H1 (cell line): Measurements from ENCODE around the gene NT5C1A. TPM values are rescaled to one million over a fixed set of nuclear protein-coding genes. Genes with fewer than 3 reads are reported as not detected.
A peak's percentile ranks its signal among the peaks of the same experiment; 100 is the strongest.

ENCODE experiments used
- CTCF ChIA-PET: fragments of 300-600 bp; sonication (Branson Sonifier 250); formaldehyde crosslinking; loops from one replicate; lab custom pipeline; 2021; ENCODE audit not compliant: partially characterized antibody; lab: Charles Lee
- POLR2A ChIA-PET: fragments of 300-600 bp; sonication (Branson Sonifier 250); formaldehyde crosslinking; loops from one replicate; lab custom pipeline; 2021; ENCODE audit warnings: inconsistent platforms; ENCODE audit not compliant: partially characterized antibody; lab: Charles Lee
- DNase-seq, 2 experiments: peaks; one replicate each; pipeline versions ENCODE4 v3.0.0 to v3.0.0-alpha.2; 2010 to 2022; ENCODE audit warnings: low spot score in 2 of 2, low read depth in 1 of 2, mixed read lengths in 1 of 2
- FAIRE-seq: peaks from 2 replicates; lab custom pipeline; 2011; peaks lifted over from hg19 to GRCh38; lab: Jason Lieb, UNC
- H2AFZ ChIP-seq: 2 replicates; pipeline ENCODE4 v1.8.1; 2012; ENCODE audit warnings: low read length, inconsistent platforms
- H2AK5ac ChIP-seq: 2 replicates; pipeline ENCODE4 v1.6.1; 2013; ENCODE audit warnings: low read depth, low read length
- H2BK120ac ChIP-seq: replicated peaks from 2 replicates; pipeline ENCODE3; 2013; ENCODE audit warnings: low read depth, low read length, inconsistent platforms
- H2BK12ac ChIP-seq: 2 replicates; pipeline ENCODE4 v1.6.1; 2013; ENCODE audit warnings: low read depth, low read length
- H2BK15ac ChIP-seq: 2 replicates; pipeline ENCODE4 v1.6.1; 2013; ENCODE audit warnings: low read length
- H2BK20ac ChIP-seq: 2 replicates; pipeline ENCODE4 v1.6.1; 2013; ENCODE audit warnings: low read length
- H2BK5ac ChIP-seq: 2 replicates; pipeline ENCODE4 v1.6.1; 2013; ENCODE audit warnings: low read depth, low read length
- H3K14ac ChIP-seq: 2 replicates; pipeline ENCODE4 v1.6.1; 2013; ENCODE audit warnings: inconsistent platforms; ENCODE audit not compliant: insufficient read length
- H3K18ac ChIP-seq: 2 replicates; pipeline ENCODE4 v1.6.1; 2013; ENCODE audit warnings: low read length; ENCODE audit errors: extremely low read depth
- H3K23ac ChIP-seq: 2 replicates; pipeline ENCODE4 v1.6.1; 2013; ENCODE audit warnings: inconsistent platforms; ENCODE audit not compliant: insufficient read length
- H3K23me2 ChIP-seq: 2 replicates; pipeline ENCODE4 v1.6.1; 2013; ENCODE audit warnings: low read depth, low read length
- H3K27ac ChIP-seq: 2 replicates; pipeline ENCODE4 v1.6.1; 2011; ENCODE audit warnings: low read depth, low read length, inconsistent platforms
- H3K27me3 ChIP-seq, 4 experiments: replicated peaks in 1 of 4; 1 replicate in 1 of 4; 2 replicates in 3 of 4; pipeline versions ENCODE4 v1.6.1 to v1.8.1; 2011 to 2013; ENCODE audit warnings: low read length in 3 of 4, mild to moderate bottlenecking in 3 of 4, inconsistent platforms in 2 of 4, mixed read lengths in 2 of 4, moderate library complexity in 1 of 4; ENCODE audit not compliant: control insufficient read depth in 3 of 4, insufficient read depth in 3 of 4; ENCODE audit errors: extremely low read depth in 1 of 4
- H3K36me3 ChIP-seq, 4 experiments: 2 replicates each; pipeline versions ENCODE4 v1.6.1 to v1.8.1; 2011 to 2013; ENCODE audit warnings: mild to moderate bottlenecking in 4 of 4, low read length in 3 of 4, moderate library complexity in 2 of 4, control low read depth in 1 of 4, inconsistent platforms in 1 of 4; ENCODE audit not compliant: insufficient read depth in 4 of 4, control insufficient read depth in 2 of 4
- H3K4ac ChIP-seq: replicated peaks from 2 replicates; pipeline ENCODE3; 2013; ENCODE audit warnings: low read length, low read depth, mixed read lengths, inconsistent platforms; ENCODE audit not compliant: insufficient read length
- H3K4me1 ChIP-seq, 4 experiments: replicated peaks in 1 of 4; 1 replicate in 1 of 4; 2 replicates in 3 of 4; pipeline versions ENCODE4 v1.6.1 to v1.8.1; 2011 to 2013; ENCODE audit warnings: low read length in 3 of 4, inconsistent platforms in 2 of 4, mixed read lengths in 1 of 4; ENCODE audit not compliant: insufficient read depth in 4 of 4, control insufficient read depth in 3 of 4
- H3K4me2 ChIP-seq, 2 experiments: 2 replicates each; pipeline versions ENCODE4 v1.6.1 to v1.8.1; 2011 to 2013; ENCODE audit warnings: low read depth in 2 of 2, low read length in 2 of 2, control low read depth in 1 of 2, inconsistent platforms in 1 of 2, mild to moderate bottlenecking in 1 of 2; ENCODE audit not compliant: insufficient read depth in 1 of 2
- H3K4me3 ChIP-seq, 4 experiments: fragments of 200-600, 300-600 bp in 1 of 4; sonication (generic), shearing (Covaris generic), sonication (Bioruptor Twin) in 1 of 4; 2 replicates each; pipeline versions ENCODE4 v1.5.1 to v1.8.1; 2011 to 2016; ENCODE audit warnings: low read length in 4 of 4, low read depth in 3 of 4, control low read depth in 2 of 4, inconsistent platforms in 2 of 4, mild to moderate bottlenecking in 2 of 4, mixed read lengths in 1 of 4, moderate library complexity in 1 of 4; ENCODE audit not compliant: insufficient read depth in 2 of 4; ENCODE audit errors: extremely low read depth in 1 of 4
- H3K56ac ChIP-seq: replicated peaks from 2 replicates; pipeline ENCODE3; 2013; ENCODE audit warnings: low read depth, mild to moderate bottlenecking, mixed read lengths, low read length, inconsistent platforms; ENCODE audit not compliant: insufficient read length
- H3K79me1 ChIP-seq: 2 replicates; pipeline ENCODE4 v1.6.1; 2013; ENCODE audit warnings: low read depth, low read length, control low read depth
- H3K79me2 ChIP-seq, 2 experiments: 2 replicates each; pipeline versions ENCODE4 v1.6.1 to v1.8.1; 2012 to 2013; ENCODE audit warnings: low read length in 2 of 2, mild to moderate bottlenecking in 2 of 2, inconsistent platforms in 1 of 2; ENCODE audit not compliant: insufficient read depth in 2 of 2, control insufficient read depth in 1 of 2
- H3K9ac ChIP-seq, 4 experiments: replicated peaks in 1 of 4; 1 replicate in 1 of 4; 2 replicates in 3 of 4; pipeline versions ENCODE4 v1.6.1 to v1.8.1; 2011 to 2013; ENCODE audit warnings: low read depth in 3 of 4, low read length in 3 of 4, control low read depth in 2 of 4, mild to moderate bottlenecking in 2 of 4, moderate library complexity in 2 of 4, inconsistent platforms in 1 of 4; ENCODE audit errors: extremely low read depth in 1 of 4
- H3K9me3 ChIP-seq, 2 experiments: 2 replicates each; pipeline versions ENCODE4 v1.6.1 to v1.8.1; 2012 to 2013; ENCODE audit warnings: mild to moderate bottlenecking in 2 of 2, moderate library complexity in 2 of 2, control low read depth in 1 of 2, inconsistent platforms in 1 of 2, low read depth in 1 of 2, low read length in 1 of 2, mixed read lengths in 1 of 2; ENCODE audit not compliant: insufficient read depth in 2 of 2
- H4K20me1 ChIP-seq, 2 experiments: replicated peaks in 1 of 2; 2 replicates each; pipeline versions ENCODE3 to v1.8.1; 2011 to 2013; ENCODE audit warnings: inconsistent platforms in 2 of 2, low read length in 2 of 2, mild to moderate bottlenecking in 1 of 2; ENCODE audit not compliant: insufficient read depth in 2 of 2, control insufficient read depth in 1 of 2
- H4K5ac ChIP-seq: 2 replicates; pipeline ENCODE4 v1.6.1; 2013; ENCODE audit warnings: low read length, low read depth, mixed read lengths, inconsistent platforms; ENCODE audit not compliant: insufficient read length
- H4K8ac ChIP-seq: 2 replicates; pipeline ENCODE4 v1.8.0; 2013; ENCODE audit warnings: mild to moderate bottlenecking, moderate library complexity, low read length, inconsistent platforms; ENCODE audit not compliant: insufficient read depth; ENCODE audit errors: extremely low read depth
- H4K91ac ChIP-seq: replicated peaks from 2 replicates; pipeline ENCODE3; 2013; ENCODE audit warnings: low read length, mixed read lengths, inconsistent platforms; ENCODE audit not compliant: insufficient read length
- RBBP5 ChIP-seq: IDR thresholded peaks from 2 replicates; pipeline ENCODE4 v1.7.1; 2012; ENCODE audit warnings: low read depth, mild to moderate bottlenecking, inconsistent platforms, low read length, moderate library complexity, borderline replicate concordance
- SIRT6 ChIP-seq: IDR thresholded peaks from one replicate; pipeline ENCODE4 v1.7.1; 2012; ENCODE audit warnings: low read length, inconsistent platforms
- SRF ChIP-seq: IDR thresholded peaks from 2 replicates; pipeline ENCODE4 v1.6.1; 2011; ENCODE audit warnings: mild to moderate bottlenecking, low read depth, low read length, moderate library complexity
- SUZ12 ChIP-seq: fragments of 200-600 bp; sonication (generic); IDR thresholded peaks from 2 replicates; pipeline ENCODE4 v1.6.1; 2012; ENCODE audit warnings: mild to moderate bottlenecking, inconsistent platforms, low read length, moderate library complexity, mixed read lengths
- USF2 ChIP-seq: IDR thresholded peaks from 2 replicates; pipeline ENCODE4 v1.6.1; 2011; ENCODE audit warnings: low read length, improper control_type of control experiment
- WGBS, 2 experiments: shearing (Covaris generic) in 1 of 2; methylation state at CpG; one replicate each; pipeline versions ENCODE4 v1.1.6 to v1.1.7; 2013 to 2015; ENCODE audit warnings: low lambda C conversion rate in 2 of 2, mixed read lengths in 2 of 2, inconsistent platforms in 1 of 2, low coverage in 1 of 2, missing lambda C conversion rate in 1 of 2; ENCODE audit not compliant: insufficient replicate concordance in 2 of 2, insufficient coverage in 1 of 2, insufficient read length in 1 of 2; ENCODE audit errors: extremely low coverage in 1 of 2, missing lambda C conversion rate in 1 of 2; 5-methylcytosine and 5-hydroxymethylcytosine counted together
- polyA plus RNA-seq, 7 experiments: library from polyadenylated mRNA; depleted of rRNA in 3 of 7; stranded (reverse) in 5 of 7; unstranded in 2 of 7; fragments of >200 nt in 5 of 7; fragments of 200-250 nt in 2 of 7; gene quantifications; 1 replicate in 5 of 7; 2 replicates in 1 of 7; 4 replicates in 1 of 7; pipeline versions ENCODE4 v1.2.1 to v1.2.3, GENCODE V29; 2011 to 2013; ENCODE audit warnings: missing spikeins in 2 of 7, mixed read lengths in 2 of 7
- total RNA-seq: library from RNA; stranded (reverse); fragmentation: NEBNext Ultra II Directional; extraction: Animal tissue kit (Norgen Biotek cat#: 25700); gene quantifications from 2 replicates; pipeline ENCODE4 v1.2.1, GENCODE V29; 2021

Gene NT5C1A
- total and polyA plus RNA-seq, 2 of the 8 experiments (the other 6 are each of a cell fraction or from before 2014, with no cell fraction given), result not detected

DNA sequence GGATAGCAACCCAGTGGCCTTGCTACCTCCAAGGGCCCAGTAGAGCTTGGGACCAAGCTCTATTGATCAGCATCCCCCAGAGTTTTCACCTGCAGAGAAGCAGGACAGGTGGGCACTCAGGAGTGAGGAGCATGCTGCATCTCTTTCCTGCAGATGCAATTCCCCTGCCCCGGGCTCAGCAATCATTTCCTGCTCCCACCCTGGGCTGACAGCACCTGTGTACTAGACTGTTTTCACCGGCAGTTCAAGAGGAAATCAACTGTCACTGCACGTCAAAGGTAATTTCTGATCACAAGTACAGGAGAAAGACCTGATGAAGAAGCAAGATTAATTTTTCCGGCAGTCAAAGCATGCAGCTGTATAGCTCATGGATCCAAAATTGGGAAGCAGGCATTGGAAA lies 8.8 kb upstream of the NT5C1A start:
- no peak overlapping the region for H3K4me3 ChIP-seq
- no peaks in the 10 kb centered on the region for H3K9me3 ChIP-seq
- POLR2A ChIA-PET, result interaction anchor here (0.7 to 1.3 kb wide), 3 partner anchors 10 to 13 kb away, joined by 3 to 4 read pairs (median 3); no protein-coding TSS in a partner anchor
- no peak overlapping the region for H3K27ac ChIP-seq
- 83% methylated on average over 4 of the region's 4 CpGs; no CpG with 5 or more reads in 1 of the 2 experiments for WGBS, 2 experiments
- no peaks in the 10 kb centered on the region for H3K79me1 ChIP-seq
- no peak overlapping the region for H3K4ac ChIP-seq
- no peak overlapping the region for H3K4me2 ChIP-seq
- H4K91ac ChIP-seq, result no peak overlapping the region
- H3K27me3 ChIP-seq, result peaks cover 53 to 90% (median 82%) of the 10 kb centered on the region in 4 experiments
- no peak overlapping the region for H2BK12ac ChIP-seq
- H3K36me3 ChIP-seq, result no peaks in the 10 kb centered on the region
- peaks cover 0 to 5% (median 1%) of the 10 kb centered on the region in 4 experiments; a peak in 2 of 7 replicates for H3K4me1 ChIP-seq
- no peak overlapping the region for H2BK5ac ChIP-seq
- H3K56ac ChIP-seq, result no peak overlapping the region
- H3K23me2 ChIP-seq, result no peaks in the 10 kb centered on the region; the same call in 1 of the 2 replicates
- H4K20me1 ChIP-seq, result peaks cover 0 to 4% of the 10 kb centered on the region in 2 experiments
- H3K18ac ChIP-seq, result no peak overlapping the region
- no peak for DNase-seq
- H4K5ac ChIP-seq, result no peak overlapping the region
- H2BK120ac ChIP-seq, result no peak overlapping the region
- no peak overlapping the region for H3K23ac ChIP-seq
- FAIRE-seq, result no peak
- H3K9ac ChIP-seq, result no peak overlapping the region
- no peak overlapping the region for H3K14ac ChIP-seq
- TF ChIP-seq SUZ12 (peak; percentile 41; the same call in 1 of the 2 replicates), SRF (no peak), RBBP5 (no peak), USF2 (no peak), SIRT6 (no peak)
- H2AK5ac ChIP-seq, result no peak overlapping the region
- CTCF ChIA-PET, result interaction anchor here (1.2 to 4.4 kb wide), 7 partner anchors 9 to 74 kb away, joined by 3 to 44 read pairs (median 6); partner anchors contain the start of gene NT5C1A
- H4K8ac ChIP-seq, result no peak overlapping the region
- H2BK15ac ChIP-seq, result no peak overlapping the region
- H3K79me2 ChIP-seq, result no peaks in the 10 kb centered on the region
- no peak overlapping the region for H2AFZ ChIP-seq
- H2BK20ac ChIP-seq, result no peak overlapping the region
